Measurements from ENCODE around the gene FNDC3B. TPM values are rescaled to one million over a fixed set of nuclear protein-coding genes. Genes with fewer than 3 reads are reported as not detected.

FNDC3B gene
- total RNA-seq, 4 donors from 2014 or later, result 59.8 to 72.6 (median 65.6) TPM

DNA sequence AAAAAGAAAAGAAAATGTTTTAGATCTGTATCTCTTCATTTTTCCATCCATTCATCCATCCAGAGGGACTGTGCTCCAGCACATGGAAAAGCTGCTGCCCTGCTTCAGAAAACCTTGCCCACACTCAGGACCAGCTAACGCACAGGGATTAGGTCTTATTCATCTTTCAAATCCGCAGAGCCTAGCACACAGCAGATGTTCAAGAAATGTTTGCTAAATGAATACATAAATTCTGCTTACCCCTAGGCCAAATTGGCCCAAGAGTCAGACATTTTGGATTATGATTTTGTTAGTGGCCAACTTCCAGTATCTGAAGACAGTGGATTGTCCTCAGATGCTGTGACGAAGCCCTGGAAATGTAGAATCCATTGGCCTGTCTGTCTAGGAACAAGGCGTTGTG is 337.5 kb downstream of the FNDC3B start:
- 84% methylated on average over 4 of the region's 4 CpGs for WGBS

DNA sequence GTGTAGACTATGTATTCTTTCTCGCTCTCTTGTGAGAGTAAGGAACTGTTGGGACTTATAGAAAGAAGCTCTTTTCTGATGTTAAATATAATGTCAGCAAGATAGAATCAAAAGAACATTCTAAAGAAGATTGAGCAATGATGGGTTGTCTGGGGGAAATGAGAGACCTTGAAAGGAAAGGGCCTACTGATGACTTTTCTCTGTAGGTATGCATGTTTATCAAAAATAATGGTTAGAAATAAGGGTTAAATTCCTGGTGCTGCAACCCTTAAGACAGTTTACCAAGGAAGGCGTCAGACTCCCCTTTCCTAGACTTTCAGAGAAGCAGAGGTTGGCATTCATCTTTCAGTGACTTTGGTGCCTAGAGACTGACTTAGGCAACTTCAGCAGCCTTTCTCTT is 339.1 kb downstream of the FNDC3B start:
- Histone ChIP-seq H3K27ac (replicated peaks in 1 of 4) (no peak overlapping the region), H3K36me3 (peaks cover 32 to 68% (median 43%) of the 10 kb centered on the region in 4 donors), H3K4me1 (peaks cover 0 to 10% (median 2%) of the 10 kb centered on the region in 4 donors), H3K9me3 (peaks cover 0 to 4% (median 0%) of the 10 kb centered on the region in 4 donors), H3K27me3 (no peaks in the 10 kb centered on the region), H3K4me3 (no peak overlapping the region)
- TF ChIP-seq POLR2AphosphoS5 (IDR thresholded peaks at IDR 0.05) (no peak), POLR2A (IDR thresholded peaks at IDR 0.05; ENCODE audit: low read depth) (no peak), EP300 (IDR thresholded peaks at IDR 0.05) (no peak)
- TF ChIP-seq, protein P1, sequence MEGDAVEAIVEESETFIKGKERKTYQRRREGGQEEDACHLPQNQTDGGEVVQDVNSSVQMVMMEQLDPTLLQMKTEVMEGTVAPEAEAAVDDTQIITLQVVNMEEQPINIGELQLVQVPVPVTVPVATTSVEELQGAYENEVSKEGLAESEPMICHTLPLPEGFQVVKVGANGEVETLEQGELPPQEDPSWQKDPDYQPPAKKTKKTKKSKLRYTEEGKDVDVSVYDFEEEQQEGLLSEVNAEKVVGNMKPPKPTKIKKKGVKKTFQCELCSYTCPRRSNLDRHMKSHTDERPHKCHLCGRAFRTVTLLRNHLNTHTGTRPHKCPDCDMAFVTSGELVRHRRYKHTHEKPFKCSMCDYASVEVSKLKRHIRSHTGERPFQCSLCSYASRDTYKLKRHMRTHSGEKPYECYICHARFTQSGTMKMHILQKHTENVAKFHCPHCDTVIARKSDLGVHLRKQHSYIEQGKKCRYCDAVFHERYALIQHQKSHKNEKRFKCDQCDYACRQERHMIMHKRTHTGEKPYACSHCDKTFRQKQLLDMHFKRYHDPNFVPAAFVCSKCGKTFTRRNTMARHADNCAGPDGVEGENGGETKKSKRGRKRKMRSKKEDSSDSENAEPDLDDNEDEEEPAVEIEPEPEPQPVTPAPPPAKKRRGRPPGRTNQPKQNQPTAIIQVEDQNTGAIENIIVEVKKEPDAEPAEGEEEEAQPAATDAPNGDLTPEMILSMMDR (IDR thresholded peaks at IDR 0.05), result no peak
- 98% methylated on average over 2 of the region's 2 CpGs for WGBS
- intact Hi-C loops (cut with DNase I), result no loop called here
- DNase-seq (ENCODE audit: extremely low spot score), result no peak

More for the DNA sequence above, 337.5 kb downstream of the FNDC3B start:
- TF ChIP-seq POLR2AphosphoS5 (IDR thresholded peaks at IDR 0.05) (no peak), POLR2A (IDR thresholded peaks at IDR 0.05; ENCODE audit: low read depth) (no peak), EP300 (IDR thresholded peaks at IDR 0.05) (no peak)
- TF ChIP-seq, protein P1 (IDR thresholded peaks at IDR 0.05), result no peak
- Histone ChIP-seq H3K4me3 (no peak overlapping the region), H3K27me3 (no peaks in the 10 kb centered on the region), H3K27ac (replicated peaks in 1 of 4) (no peak overlapping the region), H3K36me3 (peaks cover 32 to 82% (median 45%) of the 10 kb centered on the region in 4 donors), H3K9me3 (peaks cover 0 to 4% (median 0%) of the 10 kb centered on the region in 4 donors), H3K4me1 (peaks cover 0 to 10% (median 2%) of the 10 kb centered on the region in 4 donors)
- DNase-seq (ENCODE audit: extremely low spot score), result no peak
- intact Hi-C loops (cut with DNase I), result no loop called here

DNA sequence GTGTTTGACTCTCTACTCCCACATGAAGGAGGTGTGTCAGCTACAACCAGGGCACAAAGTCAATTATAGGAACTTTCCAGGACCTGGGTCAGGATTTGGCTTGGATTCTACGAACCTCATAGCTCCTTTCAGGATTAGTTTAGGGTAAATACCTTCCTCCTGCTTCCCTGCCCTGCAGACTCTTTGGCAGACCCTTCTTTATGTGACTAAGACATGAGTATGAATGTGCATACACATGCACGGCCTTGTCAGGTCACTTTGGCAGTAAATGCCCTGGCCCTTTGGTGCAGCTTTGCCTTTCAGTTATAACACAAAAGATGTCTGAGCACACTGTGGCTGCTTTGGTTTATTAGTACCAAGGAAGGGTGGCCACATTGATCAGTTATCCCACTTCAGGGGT is 340.0 kb downstream of the FNDC3B start:
- TF ChIP-seq POLR2AphosphoS5 (IDR thresholded peaks at IDR 0.05), result no peak
- TF ChIP-seq, protein P1 (IDR thresholded peaks at IDR 0.05), result no peak
- no peak for TF ChIP-seq POLR2A (IDR thresholded peaks at IDR 0.05; ENCODE audit: low read depth)
- no peak for DNase-seq (ENCODE audit: extremely low spot score)
- intact Hi-C loops (cut with DNase I), result no loop called here
- no peak overlapping the region for H3K4me3 ChIP-seq
- 100% methylated on average over 2 of the region's 2 CpGs for WGBS
- peaks cover 32 to 58% (median 43%) of the 10 kb centered on the region in 4 donors for H3K36me3 ChIP-seq
- no peak overlapping the region for H3K27ac ChIP-seq (replicated peaks in 1 of 4)
- peaks cover 0 to 14% (median 2%) of the 10 kb centered on the region in 4 donors for H3K4me1 ChIP-seq
- peaks cover 0 to 4% (median 0%) of the 10 kb centered on the region in 4 donors for H3K9me3 ChIP-seq
- H3K27me3 ChIP-seq, result no peaks in the 10 kb centered on the region

DNA sequence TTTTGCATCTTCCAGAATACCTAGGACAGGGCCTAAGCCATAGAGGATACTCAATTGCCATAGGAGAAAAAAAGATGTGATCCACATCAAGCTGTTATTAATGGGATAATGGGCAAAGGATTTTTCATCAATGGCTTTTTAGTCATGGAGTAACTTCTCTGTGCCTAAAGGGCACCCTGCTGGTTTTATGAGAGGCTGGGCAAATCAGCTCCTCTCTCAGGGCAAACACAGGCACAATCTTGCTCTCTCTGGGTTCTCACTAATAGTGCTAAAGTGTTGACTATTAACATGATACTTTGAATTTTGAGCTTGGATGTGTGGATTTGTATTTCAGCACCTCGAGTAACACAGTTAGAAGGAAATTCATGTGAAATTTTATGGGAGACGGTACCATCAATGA is 341.3 kb downstream of the FNDC3B start:
- H3K4me1 ChIP-seq, result peaks cover 0 to 16% (median 11%) of the 10 kb centered on the region in 4 donors
- intact Hi-C loops (cut with DNase I), result no loop called here
- peaks cover 32 to 48% (median 40%) of the 10 kb centered on the region in 4 donors for H3K36me3 ChIP-seq
- peaks cover 0 to 4% (median 0%) of the 10 kb centered on the region in 4 donors for H3K9me3 ChIP-seq
- DNase-seq (ENCODE audit: extremely low spot score), result no peak
- TF ChIP-seq POLR2A (IDR thresholded peaks at IDR 0.05; ENCODE audit: low read depth) (no peak), POLR2AphosphoS5 (IDR thresholded peaks at IDR 0.05) (no peak), EP300 (IDR thresholded peaks at IDR 0.05) (no peak)
- TF ChIP-seq, protein P1 (IDR thresholded peaks at IDR 0.05), result no peak
- 90% methylated on average over 2 of the region's 2 CpGs for WGBS
- no peak overlapping the region for H3K27ac ChIP-seq (replicated peaks in 1 of 4)
- H3K27me3 ChIP-seq, result no peaks in the 10 kb centered on the region
- no peak overlapping the region for H3K4me3 ChIP-seq

DNA sequence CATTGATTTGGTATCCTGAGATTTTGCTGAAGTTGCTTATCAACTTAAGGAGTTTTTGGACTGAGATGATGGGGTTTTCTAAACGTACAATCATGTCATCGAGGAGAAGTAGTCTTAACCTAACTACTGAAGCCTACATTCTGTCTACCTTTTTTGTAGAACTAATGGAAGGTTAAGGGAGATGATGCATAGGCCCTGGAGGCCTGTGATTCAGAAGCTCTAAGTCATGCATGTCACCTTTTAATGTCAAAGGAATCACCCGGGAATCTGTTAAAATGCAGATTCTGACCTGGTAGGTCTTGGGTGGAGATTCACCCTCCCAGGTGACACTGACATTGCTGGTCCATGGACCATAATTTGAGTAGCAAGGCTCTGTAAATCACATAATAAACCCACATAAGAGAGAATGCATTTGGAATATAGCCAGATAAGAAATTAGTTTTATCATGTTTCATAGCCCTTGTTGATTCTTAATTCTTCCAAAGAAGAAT is 344.0 kb downstream of the FNDC3B start:
- peaks cover 22 to 34% (median 30%) of the 10 kb centered on the region in 4 donors for H3K36me3 ChIP-seq
- no peak for DNase-seq (ENCODE audit: extremely low spot score)
- no peak overlapping the region for H3K27ac ChIP-seq (replicated peaks in 1 of 4)
- TF ChIP-seq EP300 (IDR thresholded peaks at IDR 0.05), result no peak
- TF ChIP-seq, protein P1 (IDR thresholded peaks at IDR 0.05), result no peak
- TF ChIP-seq POLR2A (IDR thresholded peaks at IDR 0.05; ENCODE audit: low read depth), result no peak
- no peak for TF ChIP-seq POLR2AphosphoS5 (IDR thresholded peaks at IDR 0.05)
- peaks cover 0 to 20% (median 10%) of the 10 kb centered on the region in 4 donors for H3K4me1 ChIP-seq
- whole genome bisulfite sequencing, result 91% methylated on average over 3 of the region's 3 CpGs
- no peak overlapping the region for H3K4me3 ChIP-seq
- H3K27me3 ChIP-seq, result no peaks in the 10 kb centered on the region
- intact Hi-C loops (cut with DNase I), result no loop called here
- peaks cover 0 to 4% (median 0%) of the 10 kb centered on the region in 4 donors for H3K9me3 ChIP-seq

Measured in esophagus muscularis mucosa (tissue), 4 donors.